ENCODE data around the gene IRX2. TPM values are rescaled to one million over a fixed set of nuclear protein-coding genes. Genes with fewer than 3 reads are reported as not detected.

IRX2 gene
- total and polyA plus RNA-seq, 2 of the 8 experiments (the other 6 are each of a cell fraction or from before 2014, with no cell fraction given) = 23.4 to 40.4 TPM

DNA sequence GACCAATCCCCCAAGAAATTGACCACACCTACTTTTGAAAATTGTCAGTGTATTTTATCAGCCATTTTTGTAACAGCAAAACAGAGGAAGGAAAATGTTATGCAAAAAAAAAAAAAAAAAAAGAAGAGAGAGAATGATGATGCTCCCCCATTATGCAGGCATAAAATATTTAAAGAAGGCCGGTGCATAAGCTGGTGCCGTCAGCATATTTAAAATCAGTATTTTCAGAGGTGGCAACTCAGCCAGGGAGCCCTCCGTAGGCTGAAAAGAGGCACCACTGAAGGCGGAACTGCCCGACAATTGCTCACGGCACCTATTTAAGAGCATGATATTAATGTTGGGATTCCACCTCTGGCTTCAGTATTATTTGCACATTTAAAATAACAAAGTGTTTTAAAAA lies 33.4 kb downstream of the IRX2 start (continued):
- TF ChIP-seq EP300 (IDR thresholded peaks at IDR 0.05; ENCODE audit: borderline replicate concordance in 1 of 2, low read depth in 2 of 2, low read length in 2 of 2) (no peak), SP4 (IDR thresholded peaks at IDR 0.05; ENCODE audit: low read length) (no peak), CHD1 (IDR thresholded peaks at IDR 0.05; ENCODE audit: low read depth, low read length) (no peak), SP1 (IDR thresholded peaks at IDR 0.05; ENCODE audit: low read depth, low read length) (no peak), CREB1 (IDR thresholded peaks at IDR 0.05) (no peak), POU5F1 (IDR thresholded peaks at IDR 0.05; ENCODE audit: low read depth, low read length) (no peak)
- TF ChIP-seq, protein P1, sequence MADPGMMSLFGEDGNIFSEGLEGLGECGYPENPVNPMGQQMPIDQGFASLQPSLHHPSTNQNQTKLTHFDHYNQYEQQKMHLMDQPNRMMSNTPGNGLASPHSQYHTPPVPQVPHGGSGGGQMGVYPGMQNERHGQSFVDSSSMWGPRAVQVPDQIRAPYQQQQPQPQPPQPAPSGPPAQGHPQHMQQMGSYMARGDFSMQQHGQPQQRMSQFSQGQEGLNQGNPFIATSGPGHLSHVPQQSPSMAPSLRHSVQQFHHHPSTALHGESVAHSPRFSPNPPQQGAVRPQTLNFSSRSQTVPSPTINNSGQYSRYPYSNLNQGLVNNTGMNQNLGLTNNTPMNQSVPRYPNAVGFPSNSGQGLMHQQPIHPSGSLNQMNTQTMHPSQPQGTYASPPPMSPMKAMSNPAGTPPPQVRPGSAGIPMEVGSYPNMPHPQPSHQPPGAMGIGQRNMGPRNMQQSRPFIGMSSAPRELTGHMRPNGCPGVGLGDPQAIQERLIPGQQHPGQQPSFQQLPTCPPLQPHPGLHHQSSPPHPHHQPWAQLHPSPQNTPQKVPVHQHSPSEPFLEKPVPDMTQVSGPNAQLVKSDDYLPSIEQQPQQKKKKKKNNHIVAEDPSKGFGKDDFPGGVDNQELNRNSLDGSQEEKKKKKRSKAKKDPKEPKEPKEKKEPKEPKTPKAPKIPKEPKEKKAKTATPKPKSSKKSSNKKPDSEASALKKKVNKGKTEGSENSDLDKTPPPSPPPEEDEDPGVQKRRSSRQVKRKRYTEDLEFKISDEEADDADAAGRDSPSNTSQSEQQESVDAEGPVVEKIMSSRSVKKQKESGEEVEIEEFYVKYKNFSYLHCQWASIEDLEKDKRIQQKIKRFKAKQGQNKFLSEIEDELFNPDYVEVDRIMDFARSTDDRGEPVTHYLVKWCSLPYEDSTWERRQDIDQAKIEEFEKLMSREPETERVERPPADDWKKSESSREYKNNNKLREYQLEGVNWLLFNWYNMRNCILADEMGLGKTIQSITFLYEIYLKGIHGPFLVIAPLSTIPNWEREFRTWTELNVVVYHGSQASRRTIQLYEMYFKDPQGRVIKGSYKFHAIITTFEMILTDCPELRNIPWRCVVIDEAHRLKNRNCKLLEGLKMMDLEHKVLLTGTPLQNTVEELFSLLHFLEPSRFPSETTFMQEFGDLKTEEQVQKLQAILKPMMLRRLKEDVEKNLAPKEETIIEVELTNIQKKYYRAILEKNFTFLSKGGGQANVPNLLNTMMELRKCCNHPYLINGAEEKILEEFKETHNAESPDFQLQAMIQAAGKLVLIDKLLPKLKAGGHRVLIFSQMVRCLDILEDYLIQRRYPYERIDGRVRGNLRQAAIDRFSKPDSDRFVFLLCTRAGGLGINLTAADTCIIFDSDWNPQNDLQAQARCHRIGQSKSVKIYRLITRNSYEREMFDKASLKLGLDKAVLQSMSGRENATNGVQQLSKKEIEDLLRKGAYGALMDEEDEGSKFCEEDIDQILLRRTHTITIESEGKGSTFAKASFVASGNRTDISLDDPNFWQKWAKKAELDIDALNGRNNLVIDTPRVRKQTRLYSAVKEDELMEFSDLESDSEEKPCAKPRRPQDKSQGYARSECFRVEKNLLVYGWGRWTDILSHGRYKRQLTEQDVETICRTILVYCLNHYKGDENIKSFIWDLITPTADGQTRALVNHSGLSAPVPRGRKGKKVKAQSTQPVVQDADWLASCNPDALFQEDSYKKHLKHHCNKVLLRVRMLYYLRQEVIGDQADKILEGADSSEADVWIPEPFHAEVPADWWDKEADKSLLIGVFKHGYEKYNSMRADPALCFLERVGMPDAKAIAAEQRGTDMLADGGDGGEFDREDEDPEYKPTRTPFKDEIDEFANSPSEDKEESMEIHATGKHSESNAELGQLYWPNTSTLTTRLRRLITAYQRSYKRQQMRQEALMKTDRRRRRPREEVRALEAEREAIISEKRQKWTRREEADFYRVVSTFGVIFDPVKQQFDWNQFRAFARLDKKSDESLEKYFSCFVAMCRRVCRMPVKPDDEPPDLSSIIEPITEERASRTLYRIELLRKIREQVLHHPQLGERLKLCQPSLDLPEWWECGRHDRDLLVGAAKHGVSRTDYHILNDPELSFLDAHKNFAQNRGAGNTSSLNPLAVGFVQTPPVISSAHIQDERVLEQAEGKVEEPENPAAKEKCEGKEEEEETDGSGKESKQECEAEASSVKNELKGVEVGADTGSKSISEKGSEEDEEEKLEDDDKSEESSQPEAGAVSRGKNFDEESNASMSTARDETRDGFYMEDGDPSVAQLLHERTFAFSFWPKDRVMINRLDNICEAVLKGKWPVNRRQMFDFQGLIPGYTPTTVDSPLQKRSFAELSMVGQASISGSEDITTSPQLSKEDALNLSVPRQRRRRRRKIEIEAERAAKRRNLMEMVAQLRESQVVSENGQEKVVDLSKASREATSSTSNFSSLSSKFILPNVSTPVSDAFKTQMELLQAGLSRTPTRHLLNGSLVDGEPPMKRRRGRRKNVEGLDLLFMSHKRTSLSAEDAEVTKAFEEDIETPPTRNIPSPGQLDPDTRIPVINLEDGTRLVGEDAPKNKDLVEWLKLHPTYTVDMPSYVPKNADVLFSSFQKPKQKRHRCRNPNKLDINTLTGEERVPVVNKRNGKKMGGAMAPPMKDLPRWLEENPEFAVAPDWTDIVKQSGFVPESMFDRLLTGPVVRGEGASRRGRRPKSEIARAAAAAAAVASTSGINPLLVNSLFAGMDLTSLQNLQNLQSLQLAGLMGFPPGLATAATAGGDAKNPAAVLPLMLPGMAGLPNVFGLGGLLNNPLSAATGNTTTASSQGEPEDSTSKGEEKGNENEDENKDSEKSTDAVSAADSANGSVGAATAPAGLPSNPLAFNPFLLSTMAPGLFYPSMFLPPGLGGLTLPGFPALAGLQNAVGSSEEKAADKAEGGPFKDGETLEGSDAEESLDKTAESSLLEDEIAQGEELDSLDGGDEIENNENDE (IDR thresholded peaks at IDR 0.05; ENCODE audit: insufficient replicate concordance, low read length) = no peak
- TF ChIP-seq, protein P2, sequence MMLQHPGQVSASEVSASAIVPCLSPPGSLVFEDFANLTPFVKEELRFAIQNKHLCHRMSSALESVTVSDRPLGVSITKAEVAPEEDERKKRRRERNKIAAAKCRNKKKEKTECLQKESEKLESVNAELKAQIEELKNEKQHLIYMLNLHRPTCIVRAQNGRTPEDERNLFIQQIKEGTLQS (IDR thresholded peaks at IDR 0.05; ENCODE audit: insufficient read depth, low read depth, low read length) = no peak
